GM21619 (cell line): ENCODE results near the gene IL13.
"Not testable (repeated sequence)": the region's sequence is repeated elsewhere in the genome, so short reads cannot be mapped to it uniquely, and the experiment has no call there.

Experiments
- ATAC-seq: cut with Tn5 transposase; IDR thresholded peaks from one replicate; pipeline ENCODE4 v1.9.1; 2021; ENCODE audit not compliant: unreplicated experiment

The IL13 gene

GRCh38 chr5:132688536-132689339, 30.8 kb downstream of the IL13 start:
- ATAC-seq, result peak; percentile 63

GRCh38 chr5:132689513-132689912, 31.5 kb downstream of the IL13 start:
- ATAC-seq, result no peak

- ATAC-seq, result no peak
Observed at GRCh38 chr5:132690156-132690555, 32.2 kb downstream of the IL13 start.

- not testable (repeated sequence) for ATAC-seq
Observed at GRCh38 chr5:132691755-132692631, 34.0 kb downstream of the IL13 start.

- ATAC-seq, result no peak
Observed at GRCh38 chr5:132692632-132692967, 34.6 kb downstream of the IL13 start.

- ATAC-seq, result no peak
Observed at GRCh38 chr5:132695956-132696355, 38.0 kb downstream of the IL13 start.

- no peak for ATAC-seq
Observed at GRCh38 chr5:132704875-132705274, 46.9 kb downstream of the IL13 start.

- no peak for ATAC-seq
Observed at GRCh38 chr5:132708645-132709044, 50.7 kb downstream of the IL13 start.
